Fibroblast of lung (primary cell): ENCODE results near the gene KCTD13.

Experiments used
- CTCF ChIP-seq, 2 donors: IDR thresholded peaks in 1 of 2; conservative IDR thresholded peaks in 1 of 2; 1 replicate in 1 of 2; 2 replicates in 1 of 2; pipeline ENCODE4 v1.5.1; 2011 to 2012; ENCODE audit warnings: low read length in 2 of 2, control low read depth in 1 of 2, inconsistent platforms in 1 of 2, low read depth in 1 of 2, mild to moderate bottlenecking in 1 of 2
- EZH2 ChIP-seq: IDR thresholded peaks from 2 replicates; pipeline ENCODE4 v1.5.1; 2012; ENCODE audit warnings: low read length, control low read depth, mild to moderate bottlenecking; ENCODE audit errors: missing control alignments

GRCh38 chr16:29915590-29916247 lies 10.3 kb downstream of the KCTD13 start:
- TF ChIP-seq CTCF (conservative IDR thresholded peaks at IDR 0.05 in 1 of 2, IDR thresholded peaks at IDR 0.05 in 1 of 2; ENCODE audit: low read depth in 1 of 2, low read length in 2 of 2): no peak
- TF ChIP-seq EZH2: no peak
